Right renal cortex interstitium (tissue), 3 donors: ENCODE results near the gene INPP5A. TPM values are rescaled to one million over a fixed set of nuclear protein-coding genes. Genes with fewer than 3 reads are reported as not detected.
"Not testable (repeated sequence)": the region's sequence is repeated elsewhere in the genome, so short reads cannot be mapped to it uniquely, and the experiment has no call there.

Experiments
- DNase-seq, 3 donors: peaks; one replicate each; pipeline ENCODE4 v3.0.0-alpha.2; 2013; ENCODE audit warnings: low read depth in 3 of 3, low spot score in 2 of 3
- polyA plus RNA-seq, 3 donors: library from polyadenylated mRNA; unstranded; fragments of 120-200 nt; gene quantifications; one replicate each; pipeline ENCODE4 v1.2.1, GENCODE V29; 2013; ENCODE audit not compliant: insufficient read length in 3 of 3

Gene INPP5A
- polyA plus RNA-seq, 3 donors, result 35.1 to 36.4 (median 35.4) TPM

- no peak for DNase-seq
Observed at GRCh38 chr10:132820056-132820455, 282.5 kb downstream of the INPP5A start.

DNA sequence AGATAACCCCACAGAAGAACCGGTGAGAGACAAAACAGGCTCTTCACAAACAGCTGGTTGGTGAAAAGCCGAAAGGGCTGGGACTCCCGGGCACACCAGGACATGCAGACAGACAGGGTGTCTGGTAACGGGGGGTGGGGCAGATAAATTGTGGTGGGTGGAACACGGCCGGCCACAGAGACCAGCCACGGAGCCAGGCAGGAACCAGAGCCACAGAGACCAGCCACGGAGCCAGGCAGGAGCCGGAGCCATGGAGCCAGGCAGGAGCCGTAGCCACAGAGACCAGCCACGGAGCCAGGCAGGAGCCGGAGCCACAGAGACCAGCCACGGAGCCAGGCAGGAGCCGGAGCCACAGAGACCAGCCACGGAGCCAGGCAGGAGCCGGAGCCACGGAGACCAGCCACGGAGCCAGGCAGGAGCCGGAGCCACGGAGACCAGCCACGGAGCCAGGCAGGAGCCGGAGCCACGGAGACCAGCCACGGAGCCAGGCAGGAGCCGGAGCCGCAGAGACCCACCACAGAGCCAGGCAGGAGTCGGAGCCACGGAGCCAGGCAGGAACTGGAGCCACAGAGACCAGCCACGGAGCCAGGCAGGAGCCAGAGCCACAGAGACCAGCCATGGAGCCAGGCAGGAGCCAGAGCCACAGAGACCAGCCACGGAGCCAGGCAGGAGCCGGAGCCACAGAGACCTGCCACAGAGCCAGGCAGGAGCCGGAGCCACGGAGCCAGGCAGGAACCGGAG lies 288.4 kb downstream of the INPP5A start:
- not testable (repeated sequence) for DNase-seq

DNA sequence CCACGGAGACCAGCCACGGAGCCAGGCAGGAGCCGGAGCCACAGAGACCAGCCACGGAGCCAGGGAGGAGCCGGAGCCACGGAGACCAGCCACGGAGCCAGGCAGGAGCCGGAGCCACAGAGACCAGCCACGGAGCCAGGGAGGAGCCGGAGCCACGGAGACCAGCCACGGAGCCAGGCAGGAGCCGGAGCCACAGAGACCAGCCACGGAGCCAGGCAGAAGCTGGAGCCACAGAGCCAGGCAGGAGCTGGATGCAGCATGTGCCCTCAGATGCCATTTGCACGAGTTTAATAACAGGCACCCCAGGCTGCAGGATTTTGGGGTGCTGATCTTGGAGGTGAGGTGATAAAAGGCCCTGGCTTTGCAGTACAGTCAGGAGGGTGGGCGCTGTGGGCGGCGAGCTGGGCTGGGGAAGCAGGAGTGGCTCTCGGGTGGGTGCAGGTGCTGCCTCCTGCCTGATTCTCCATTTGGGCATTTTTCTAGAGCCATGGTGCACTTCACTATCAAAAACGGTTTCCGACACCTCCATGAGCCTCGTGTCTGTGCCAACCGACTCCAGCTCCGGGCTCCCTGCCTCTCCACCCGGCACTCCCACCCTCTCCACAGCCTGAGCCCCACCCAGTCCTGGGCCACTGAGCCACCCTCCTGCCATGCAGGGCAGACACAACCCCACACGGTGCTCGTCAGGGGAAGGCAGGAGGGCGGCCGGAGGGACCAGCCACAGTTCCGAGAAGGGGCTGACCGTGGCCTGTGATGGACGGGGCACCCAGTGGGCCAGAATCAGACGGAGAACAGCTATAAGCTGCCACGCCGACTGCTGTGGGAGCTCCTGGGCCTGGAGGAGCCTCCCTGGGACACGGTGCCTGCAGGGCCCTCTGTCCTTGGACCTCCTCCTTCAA lies 289.2 kb downstream of the INPP5A start:
- DNase-seq, result no peak

- DNase-seq, result no peak
Observed at GRCh38 chr10:132827423-132827789, 289.8 kb downstream of the INPP5A start.

- no peak for DNase-seq
Observed at GRCh38 chr10:132827861-132828539, 290.4 kb downstream of the INPP5A start.

DNA sequence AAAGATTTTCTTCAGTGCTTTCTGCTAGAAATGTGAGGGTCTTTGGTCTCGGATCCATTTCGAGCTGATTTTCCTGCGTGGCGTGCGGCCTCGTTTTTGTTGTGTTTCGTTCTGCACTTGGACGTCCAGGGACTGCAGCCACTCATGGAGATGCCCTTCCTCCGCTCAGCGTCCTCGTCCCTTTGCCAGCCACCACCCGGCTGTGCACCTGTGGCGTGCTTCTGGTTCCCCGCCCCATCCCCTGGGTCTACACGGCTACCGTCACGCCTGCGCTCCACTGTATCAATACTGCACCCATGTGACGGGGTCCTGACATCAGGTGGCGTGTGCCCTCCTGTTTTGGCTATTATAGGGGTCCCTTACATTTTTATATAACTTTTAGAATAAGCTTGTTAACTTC lies 291.1 kb downstream of the INPP5A start:
- DNase-seq, result no peak

DNA sequence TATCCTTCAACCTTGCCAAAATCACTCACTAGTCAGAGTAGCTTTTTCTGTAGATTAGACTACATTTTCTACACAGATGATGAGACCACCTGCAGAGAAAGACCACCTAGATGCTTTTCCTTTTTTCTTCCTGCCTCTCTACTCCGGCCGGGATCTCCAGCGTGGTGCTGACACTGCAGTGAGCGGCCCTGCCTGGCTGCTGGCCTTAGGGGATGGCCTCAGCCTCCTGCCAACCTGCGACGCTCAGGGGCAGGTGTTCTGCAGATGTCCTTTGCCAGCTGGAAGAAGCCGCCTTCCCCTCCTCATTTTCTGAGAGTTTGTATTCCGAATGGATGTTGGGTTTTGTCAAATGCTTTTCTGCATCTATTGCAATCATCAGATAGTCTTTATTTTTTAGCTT lies 291.8 kb downstream of the INPP5A start:
- no peak for DNase-seq

GRCh38 chr10:132832186-132832969 lies 294.8 kb downstream of the INPP5A start:
- DNase-seq, result no peak

Other genes with a start within 250 kb of the INPP5A start
- gene STK32C, start 229.8 kb upstream of the INPP5A start, polyA plus RNA-seq, result 10 to 100 TPM; 11.3 to 13.5 (median 11.7) TPM
- 10 to 100 TPM; 21.1 to 41.9 (median 25.8) TPM for gene LRRC27, start 205.6 kb upstream of the INPP5A start, polyA plus RNA-seq
- gene PWWP2B, start 140.6 kb upstream of the INPP5A start, polyA plus RNA-seq, result 1 to 10 TPM; 5.0 to 9.7 (median 8.2) TPM
- gene NKX6-2, start 248.4 kb downstream of the INPP5A start, polyA plus RNA-seq, result 1 to 10 TPM; 7.1 to 8.4 (median 7.6) TPM